A204.1 (cell line): ENCODE data around the gene DAAM1.

ENCODE experiments used
- FAIRE-seq: peaks from 2 replicates; lab custom pipeline; 2012; peaks lifted over from hg19 to GRCh38; lab: Jason Lieb, UNC

DAAM1 gene

GRCh38 chr14:59292921-59293534, 104.6 kb downstream of the DAAM1 start:
- FAIRE-seq: no peak

- no peak for FAIRE-seq
These were observed 105.6 kb downstream of the DAAM1 start for GRCh38 chr14:59293935-59294661.

- no peak for FAIRE-seq
These were observed 106.2 kb downstream of the DAAM1 start for GRCh38 chr14:59294662-59294992.

- FAIRE-seq: no peak
These were observed 107.5 kb downstream of the DAAM1 start for GRCh38 chr14:59295951-59296350.

GRCh38 chr14:59296508-59296907, 108.0 kb downstream of the DAAM1 start:
- FAIRE-seq: no peak

GRCh38 chr14:59297071-59297776, 108.8 kb downstream of the DAAM1 start:
- FAIRE-seq: no peak

- no peak for FAIRE-seq
These were observed 111.3 kb downstream of the DAAM1 start for GRCh38 chr14:59299731-59300130.

GRCh38 chr14:59301354-59301753, 112.9 kb downstream of the DAAM1 start:
- FAIRE-seq: no peak

GRCh38 chr14:59302313-59302712, 113.8 kb downstream of the DAAM1 start:
- no peak for FAIRE-seq

- FAIRE-seq: no peak
These were observed 114.7 kb downstream of the DAAM1 start for GRCh38 chr14:59303216-59303615.

- FAIRE-seq: no peak
These were observed 116.8 kb downstream of the DAAM1 start for GRCh38 chr14:59305231-59305630.

- no peak for FAIRE-seq
These were observed 117.5 kb downstream of the DAAM1 start for GRCh38 chr14:59305836-59306555.

GRCh38 chr14:59306775-59307174, 118.3 kb downstream of the DAAM1 start:
- no peak for FAIRE-seq

GRCh38 chr14:59308086-59308485, 119.6 kb downstream of the DAAM1 start:
- no peak for FAIRE-seq

GRCh38 chr14:59308673-59309072, 120.2 kb downstream of the DAAM1 start:
- no peak for FAIRE-seq

- FAIRE-seq: no peak
These were observed 120.9 kb downstream of the DAAM1 start for GRCh38 chr14:59309291-59309900.

GRCh38 chr14:59310633-59311032, 122.2 kb downstream of the DAAM1 start:
- FAIRE-seq: no peak

GRCh38 chr14:59311723-59312122, 123.3 kb downstream of the DAAM1 start:
- no peak for FAIRE-seq

- FAIRE-seq: no peak
These were observed 124.7 kb downstream of the DAAM1 start for GRCh38 chr14:59313144-59313651.

GRCh38 chr14:59313658-59314608, 125.5 kb downstream of the DAAM1 start:
- no peak for FAIRE-seq

GRCh38 chr14:59314953-59315599, 126.6 kb downstream of the DAAM1 start:
- FAIRE-seq: no peak
